Breast epithelium (tissue), 4 donors: Measurements from ENCODE around the gene PPFIA3. TPM values are rescaled to one million over a fixed set of nuclear protein-coding genes. Genes with fewer than 3 reads are reported as not detected.
A peak's percentile ranks its signal among the peaks of the same experiment; 100 is the strongest.
"Not testable (repeated sequence)": the region's sequence is repeated elsewhere in the genome, so short reads cannot be mapped to it uniquely, and the experiment has no call there.

Experiments used
- DNase-seq, 2 donors: peaks; one replicate each; pipeline ENCODE4 v3.0.0-alpha.2; 2019; ENCODE audit warnings: low spot score in 2 of 2
- H3K27ac ChIP-seq, 2 donors: fragments of 200-600 bp; sonication (generic) in 1 of 2; one replicate each; pipeline ENCODE4 v1.5.1; 2016 to 2019; ENCODE audit warnings: mild to moderate bottlenecking in 1 of 2
- H3K27me3 ChIP-seq, 2 donors: fragments of 200-600 bp; sonication (generic) in 1 of 2; one replicate each; pipeline versions ENCODE4 v1.5.1 to v1.6.0; 2017 to 2019; ENCODE audit warnings: control low read depth in 1 of 2, mild to moderate bottlenecking in 1 of 2
- H3K36me3 ChIP-seq: fragments of 200-600 bp; one replicate; pipeline ENCODE4 v1.5.1; 2019
- H3K4me1 ChIP-seq, 2 donors: fragments of 200-600 bp; sonication (generic); one replicate each; pipeline ENCODE4 v1.5.1; 2016 to 2019; ENCODE audit warnings: control low read depth in 1 of 2
- H3K4me3 ChIP-seq, 3 donors: fragments of 200-600 bp; sonication (generic); 1 replicate in 2 of 3; 2 replicates in 1 of 3; pipeline ENCODE4 v1.5.1; 2016 to 2019; ENCODE audit warnings: mild to moderate bottlenecking in 3 of 3, moderate library complexity in 2 of 3
- H3K9me3 ChIP-seq, 2 donors: fragments of 200-600 bp; sonication (generic) in 1 of 2; one replicate each; pipeline ENCODE4 v1.5.1; 2016 to 2019; ENCODE audit warnings: control low read depth in 1 of 2
- POLR2A ChIP-seq: fragments of 450-650 bp; IDR thresholded peaks from one replicate; pipeline ENCODE4 v1.6.1; 2016; ENCODE audit warnings: antibody characterized with exemption, mild to moderate bottlenecking, moderate library complexity
- POLR2AphosphoS5 ChIP-seq, 3 donors: sonication (generic); formaldehyde crosslinking; IDR thresholded peaks; one replicate each; pipeline ENCODE4 v1.6.1; 2017; ENCODE audit warnings: antibody characterized with exemption in 3 of 3
- intact Hi-C: fragments of 100-400 bp; cut with DNase I; formaldehyde crosslinking; loops from one replicate; pipeline ENCODE4 v1.15.1; 2023; ENCODE audit warnings: low total_unique reads
- total RNA-seq, 3 donors: library from RNA; depleted of rRNA; stranded (reverse); fragments of >200 nt; gene quantifications; one replicate each; pipeline ENCODE4 v1.1.0, GENCODE V29; 2016
- TF ChIP-seq, protein P1 (sequence below), 3 donors: fragments of 450-650 bp; IDR thresholded peaks; one replicate each; pipeline ENCODE4 v1.5.1; 2016 to 2017; ENCODE audit warnings: antibody characterized with exemption in 3 of 3, mild to moderate bottlenecking in 3 of 3, moderate library complexity in 3 of 3

The PPFIA3 gene
- total RNA-seq, 3 donors from 2014 or later = 3.4 to 6.2 (median 3.4) TPM

DNA sequence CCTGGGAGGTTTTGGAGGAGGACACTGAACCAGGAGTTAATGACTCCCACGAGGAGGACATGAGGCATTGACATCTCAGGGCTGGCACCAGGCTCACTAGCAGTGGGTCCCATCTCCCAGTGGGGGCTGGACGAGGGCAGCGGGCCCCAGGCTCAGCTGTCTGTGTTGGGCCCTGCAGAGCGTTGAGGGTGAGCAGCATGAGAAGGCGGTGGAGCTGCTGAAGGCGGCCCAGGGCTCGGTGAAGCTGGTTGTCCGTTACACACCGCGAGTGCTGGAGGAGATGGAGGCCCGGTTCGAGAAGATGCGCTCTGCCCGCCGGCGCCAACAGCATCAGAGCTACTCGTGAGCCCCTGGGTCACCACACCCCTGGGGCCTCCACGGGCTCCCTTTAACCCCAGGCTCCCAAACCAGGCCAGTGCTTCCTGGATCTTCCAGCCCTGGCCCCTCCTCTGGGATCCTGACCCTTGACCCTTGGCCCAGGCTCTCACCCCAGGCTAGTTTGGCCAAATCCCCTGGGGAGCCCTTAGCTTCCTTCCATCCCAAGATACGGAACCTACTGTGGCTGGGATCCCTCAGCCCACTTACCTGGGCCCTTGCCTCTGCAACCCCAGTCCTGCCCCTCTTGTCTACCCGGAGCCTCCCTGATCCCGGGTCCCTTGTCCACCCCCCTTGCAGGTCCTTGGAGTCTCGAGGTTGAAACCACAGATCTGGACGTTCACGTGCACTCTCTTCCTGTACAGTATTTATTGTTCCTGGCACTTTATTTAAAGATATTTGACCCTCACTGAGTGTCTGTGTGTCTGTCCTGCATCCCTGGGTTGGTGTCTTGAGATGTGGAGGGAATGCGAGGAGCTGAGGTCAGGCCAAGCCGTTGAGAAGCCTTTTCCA, 1.4 kb upstream of the PPFIA3 start:
- Histone ChIP-seq H3K9me3 (no peaks in the 10 kb centered on the region), H3K4me1 (peaks cover 0 to 15% of the 10 kb centered on the region in 2 donors), H3K36me3 (no peaks in the 10 kb centered on the region), H3K27me3 (no peaks in the 10 kb centered on the region), H3K27ac (peak overlapping the region; percentile 97 to 98), H3K4me3 (peak overlapping the region; percentile 52 to 73 (median 65))
- intact Hi-C loops = loop anchor here (5.0 kb wide), 1 partner anchor 1421 kb away; no protein-coding TSS in a partner anchor
- TF ChIP-seq, protein P1, sequence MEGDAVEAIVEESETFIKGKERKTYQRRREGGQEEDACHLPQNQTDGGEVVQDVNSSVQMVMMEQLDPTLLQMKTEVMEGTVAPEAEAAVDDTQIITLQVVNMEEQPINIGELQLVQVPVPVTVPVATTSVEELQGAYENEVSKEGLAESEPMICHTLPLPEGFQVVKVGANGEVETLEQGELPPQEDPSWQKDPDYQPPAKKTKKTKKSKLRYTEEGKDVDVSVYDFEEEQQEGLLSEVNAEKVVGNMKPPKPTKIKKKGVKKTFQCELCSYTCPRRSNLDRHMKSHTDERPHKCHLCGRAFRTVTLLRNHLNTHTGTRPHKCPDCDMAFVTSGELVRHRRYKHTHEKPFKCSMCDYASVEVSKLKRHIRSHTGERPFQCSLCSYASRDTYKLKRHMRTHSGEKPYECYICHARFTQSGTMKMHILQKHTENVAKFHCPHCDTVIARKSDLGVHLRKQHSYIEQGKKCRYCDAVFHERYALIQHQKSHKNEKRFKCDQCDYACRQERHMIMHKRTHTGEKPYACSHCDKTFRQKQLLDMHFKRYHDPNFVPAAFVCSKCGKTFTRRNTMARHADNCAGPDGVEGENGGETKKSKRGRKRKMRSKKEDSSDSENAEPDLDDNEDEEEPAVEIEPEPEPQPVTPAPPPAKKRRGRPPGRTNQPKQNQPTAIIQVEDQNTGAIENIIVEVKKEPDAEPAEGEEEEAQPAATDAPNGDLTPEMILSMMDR (IDR thresholded peaks at IDR 0.05) = no peak
- TF ChIP-seq POLR2AphosphoS5 (IDR thresholded peaks at IDR 0.05) (no peak), POLR2A (no peak)
- no peak for DNase-seq

DNA sequence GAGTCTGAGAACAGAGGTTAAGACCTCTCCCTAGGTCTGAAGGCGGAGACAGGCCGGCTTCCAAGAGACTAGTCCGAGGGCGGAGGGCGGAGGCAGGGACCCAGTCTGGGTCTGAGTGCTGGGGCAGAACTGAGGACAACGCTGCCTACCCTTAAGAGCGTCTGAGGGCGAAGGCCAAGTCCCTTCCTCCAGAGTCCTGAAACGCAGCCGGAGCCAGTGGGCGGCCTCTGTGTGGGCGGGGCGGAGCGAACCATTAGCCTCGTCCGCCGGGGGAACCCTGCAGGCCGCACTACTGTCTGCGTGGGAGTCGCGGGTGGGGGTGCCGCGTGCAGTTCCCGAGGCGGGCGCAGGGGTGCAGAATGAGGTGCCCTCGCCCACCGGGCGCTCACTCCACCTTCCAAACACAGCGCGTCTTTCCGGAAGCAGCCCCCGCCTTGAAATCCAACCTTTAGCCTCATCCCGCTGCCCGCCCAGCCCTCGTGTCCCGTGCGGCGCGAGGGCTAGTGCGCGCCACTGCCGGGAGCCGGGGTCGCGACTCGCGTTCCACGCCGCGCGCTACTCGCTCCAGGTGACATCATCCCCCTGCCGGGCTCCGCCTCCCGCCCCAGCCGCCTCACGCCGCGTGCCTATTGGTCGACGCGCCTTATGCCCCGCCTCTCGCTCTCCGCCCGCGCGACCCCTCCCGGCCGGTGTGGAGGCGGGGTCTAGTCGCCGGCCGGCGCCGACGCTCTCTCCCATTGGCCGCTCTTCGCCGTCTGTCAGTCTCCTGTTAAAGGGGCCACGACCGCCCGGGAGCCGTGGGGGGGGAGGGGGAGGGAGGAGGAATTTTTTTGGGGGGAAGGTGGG, 556 bp upstream of the PPFIA3 start, which contains the start of gene C19orf73:
Gene C19orf73 (minus strand): TSS at position 579 of the 846 bp plus-strand sequence. CDS start 121 bp downstream, at position 458.
- TF ChIP-seq POLR2A (peak; percentile 28), POLR2AphosphoS5 (IDR thresholded peaks at IDR 0.05) (peak; percentile 72 to 91 (median 81))
- TF ChIP-seq, protein P1 (IDR thresholded peaks at IDR 0.05) = peak; percentile 10 to 63 (median 23)
- Histone ChIP-seq H3K4me1 (peaks cover 0 to 14% of the 10 kb centered on the region in 2 donors), H3K27ac (peak within 1 kb of the TSS; percentile 97 to 98), H3K4me3 (peak within 1 kb of the TSS; percentile 52 to 73 (median 65)), H3K9me3 (no peaks in the 10 kb centered on the region), H3K27me3 (no peaks in the 10 kb centered on the region), H3K36me3 (no peaks in the 10 kb centered on the region)
- DNase-seq = peak; percentile 93 to 97
- intact Hi-C loops = loop anchor here (5.0 kb wide), 1 partner anchor 1421 kb away; no protein-coding TSS in a partner anchor

DNA sequence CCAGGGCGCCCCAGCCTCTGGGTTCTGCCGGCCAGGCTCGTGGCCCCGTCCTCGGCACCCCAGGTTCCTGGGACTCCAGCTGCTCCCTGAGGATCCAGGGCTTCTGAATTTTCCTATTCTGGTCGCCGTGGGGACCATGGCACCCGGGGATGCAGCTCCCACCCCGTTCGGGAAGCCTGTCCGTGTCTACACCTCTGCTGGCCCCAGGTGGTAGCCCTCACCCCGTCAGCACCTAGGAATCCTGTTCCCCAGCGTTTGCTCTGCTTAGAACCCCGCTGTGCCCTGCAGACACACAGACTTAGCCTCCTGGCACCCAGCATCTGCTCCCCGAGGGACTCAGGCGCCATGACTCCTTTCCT, 960 bp downstream of the PPFIA3 start:
- no peak for DNase-seq
- intact Hi-C loops = no loop called here

DNA sequence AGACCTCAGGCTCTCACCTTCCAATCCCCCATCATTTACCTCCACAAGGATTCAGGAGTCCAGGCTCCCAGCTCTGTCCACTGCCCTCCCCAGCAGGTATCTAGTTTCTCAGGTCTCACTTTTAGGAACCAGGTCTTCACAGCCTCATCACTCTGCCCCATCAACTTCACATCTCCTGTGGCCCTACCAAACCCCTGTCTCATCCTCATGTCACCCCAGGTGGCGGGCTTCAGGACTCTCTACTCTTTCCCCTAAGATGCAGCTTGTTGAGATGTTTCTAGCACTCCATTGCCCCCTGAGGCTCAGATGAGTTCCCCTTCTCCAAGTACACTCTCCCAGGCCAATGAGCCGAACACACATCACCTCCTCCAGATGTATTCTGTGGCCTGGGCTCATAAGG, 1.5 kb downstream of the PPFIA3 start:
- Histone ChIP-seq H3K4me1 (peaks cover 0 to 12% of the 10 kb centered on the region in 2 donors), H3K4me3 (no peak overlapping the region), H3K9me3 (no peaks in the 10 kb centered on the region), H3K27ac (no peak overlapping the region), H3K27me3 (no peaks in the 10 kb centered on the region), H3K36me3 (no peaks in the 10 kb centered on the region)
- intact Hi-C loops = no loop called here
- no peak for DNase-seq
- TF ChIP-seq, protein P1 (IDR thresholded peaks at IDR 0.05) = no peak
- TF ChIP-seq POLR2AphosphoS5 (IDR thresholded peaks at IDR 0.05) (no peak), POLR2A (no peak)

More for the DNA sequence above, 960 bp downstream of the PPFIA3 start:
- Histone ChIP-seq H3K9me3 (no peaks in the 10 kb centered on the region), H3K36me3 (no peaks in the 10 kb centered on the region), H3K4me1 (peaks cover 0 to 12% of the 10 kb centered on the region in 2 donors), H3K27ac (no peak overlapping the region), H3K4me3 (peak overlapping the region in 2 of 3 donors; percentile 65 to 73), H3K27me3 (no peaks in the 10 kb centered on the region)
- TF ChIP-seq, protein P1 (IDR thresholded peaks at IDR 0.05) = no peak
- TF ChIP-seq POLR2AphosphoS5 (IDR thresholded peaks at IDR 0.05) = no peak
- no peak for TF ChIP-seq POLR2A

DNA sequence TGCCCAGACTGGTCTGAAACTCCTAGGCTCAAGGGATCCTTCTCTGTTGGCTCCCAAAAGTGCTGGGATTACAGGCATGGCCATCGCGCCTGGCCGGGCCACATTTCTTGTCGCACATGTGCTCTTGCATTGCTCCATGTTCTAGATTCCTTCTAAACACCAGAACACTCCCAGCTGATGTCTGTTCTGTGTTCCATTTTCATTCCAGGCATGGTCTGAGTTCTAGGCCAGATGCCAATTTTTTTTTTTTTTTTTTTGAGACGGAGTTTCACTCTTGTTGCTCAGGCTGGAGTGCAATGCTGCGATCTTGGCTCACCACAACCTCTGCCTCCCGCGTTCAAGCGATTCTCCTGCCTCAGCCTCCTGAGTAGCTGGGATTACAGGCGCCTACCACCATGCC, 2.5 kb downstream of the PPFIA3 start:
- H3K9me3 ChIP-seq, DNase-seq, H3K4me3 ChIP-seq, H3K36me3 ChIP-seq, intact Hi-C loops, H3K27me3 ChIP-seq, H3K27ac ChIP-seq: not testable (repeated sequence)
- peaks cover 0 to 12% of the 10 kb centered on the region in 2 donors for H3K4me1 ChIP-seq

DNA sequence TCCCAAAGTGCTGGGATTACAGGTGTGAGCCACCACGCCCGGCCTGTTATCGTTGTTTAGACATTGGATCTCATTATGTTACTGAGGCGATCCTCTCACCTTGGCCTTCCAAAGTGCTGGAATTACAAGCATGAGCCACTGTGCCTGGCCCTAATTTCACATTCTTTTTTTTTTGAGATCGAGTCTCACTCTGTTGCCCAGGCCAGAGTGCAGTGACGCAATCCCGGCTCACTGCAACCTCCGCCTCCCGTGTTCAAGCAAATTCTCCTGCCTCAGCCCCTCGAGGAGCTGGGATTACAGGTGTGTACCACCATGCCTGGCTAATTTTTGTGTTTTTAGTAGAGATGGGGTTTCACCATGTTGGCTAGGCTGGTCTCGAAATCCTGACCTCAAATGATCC, 3.9 kb downstream of the PPFIA3 start:
- DNase-seq, H3K4me1 ChIP-seq, H3K9me3 ChIP-seq, intact Hi-C loops, H3K27ac ChIP-seq, H3K36me3 ChIP-seq, H3K4me3 ChIP-seq, H3K27me3 ChIP-seq: not testable (repeated sequence)
